Immature natural killer cell (primary cell): ENCODE data around the gene MANBA. TPM values are rescaled to one million over a fixed set of nuclear protein-coding genes. Genes with fewer than 3 reads are reported as not detected.

Experiments used
- DNase-seq, 3 donors: peaks; one replicate each; pipeline ENCODE4 v3.0.0; 2022; ENCODE audit warnings: mixed read lengths in 1 of 3
- H3K27ac Mint-ChIP-seq, 6 donors: one replicate each; pipeline ENCODE4 v1.8.0; 2020; ENCODE audit warnings: mixed read lengths in 6 of 6, mild to moderate bottlenecking in 5 of 6, inconsistent platforms in 4 of 6, moderate library complexity in 3 of 6
- H3K27me3 Mint-ChIP-seq, 3 donors: one replicate each; pipeline ENCODE4 v1.8.0; 2020 to 2021; ENCODE audit warnings: low read depth in 3 of 3, mild to moderate bottlenecking in 3 of 3, mixed read lengths in 3 of 3, moderate library complexity in 3 of 3, inconsistent platforms in 1 of 3
- H3K36me3 Mint-ChIP-seq, 3 donors: one replicate each; pipeline ENCODE4 v1.8.0; 2020; ENCODE audit warnings: mixed read lengths in 3 of 3, inconsistent platforms in 2 of 3, mild to moderate bottlenecking in 2 of 3
- H3K4me1 Mint-ChIP-seq, 2 donors: one replicate each; pipeline ENCODE4 v1.8.0; 2020; ENCODE audit warnings: inconsistent platforms in 2 of 2, mild to moderate bottlenecking in 2 of 2, mixed read lengths in 2 of 2, moderate library complexity in 1 of 2
- H3K4me3 Mint-ChIP-seq, 5 donors: one replicate each; pipeline ENCODE4 v1.8.0; 2020; ENCODE audit warnings: mild to moderate bottlenecking in 5 of 5, mixed read lengths in 5 of 5, inconsistent platforms in 3 of 5, moderate library complexity in 3 of 5
- H3K9me3 Mint-ChIP-seq, 6 donors: one replicate each; pipeline ENCODE4 v1.8.0; 2020; ENCODE audit warnings: mild to moderate bottlenecking in 6 of 6, mixed read lengths in 6 of 6, inconsistent platforms in 4 of 6, moderate library complexity in 3 of 6
- polyA plus RNA-seq, 3 donors: library from polyadenylated mRNA; unstranded; fragments of 300-500 nt; fragmentation: Illumina TruSeq; gene quantifications; one replicate each; pipeline ENCODE4 v1.2.3, GENCODE V29; 2021

Gene MANBA
- polyA plus RNA-seq, 3 donors from 2014 or later, result 17.7 to 26.2 (median 18.3) TPM

- Mint-ChIP-seq H3K27me3 (peaks cover 5 to 19% (median 13%) of the 10 kb centered on the region in 3 donors), H3K9me3 (no peaks in the 10 kb centered on the region), H3K27ac (peak overlapping the region; percentile 91 to 98 (median 96)), H3K4me3 (peak overlapping the region; percentile 84 to 91 (median 87)), H3K36me3 (peaks cover 21 to 52% (median 44%) of the 10 kb centered on the region in 3 donors), H3K4me1 (peaks cover 64% of the 10 kb centered on the region in 2 donors)
- peak; percentile 69 to 76 (median 74) for DNase-seq
Observed at GRCh38 chr4:102612824-102613366, 147.9 kb downstream of the MANBA start.

- peaks cover 64% of the 10 kb centered on the region in 2 donors for H3K4me1 Mint-ChIP-seq
- H3K9me3 Mint-ChIP-seq, result no peaks in the 10 kb centered on the region
- peak overlapping the region; percentile 91 to 98 (median 96) for H3K27ac Mint-ChIP-seq
- peaks cover 5 to 21% (median 13%) of the 10 kb centered on the region in 3 donors for H3K27me3 Mint-ChIP-seq
- peak overlapping the region; percentile 84 to 91 (median 87) for H3K4me3 Mint-ChIP-seq
- DNase-seq, result no peak
- H3K36me3 Mint-ChIP-seq, result peaks cover 21 to 57% (median 42%) of the 10 kb centered on the region in 3 donors
Observed at GRCh38 chr4:102612210-102612609, 148.6 kb downstream of the MANBA start.

GRCh38 chr4:102610476-102610875 lies 150.3 kb downstream of the MANBA start:
- Mint-ChIP-seq H3K4me3 (no peak overlapping the region), H3K27ac (peak overlapping the region; percentile 77 to 98 (median 94)), H3K4me1 (peaks cover 62 to 68% of the 10 kb centered on the region in 2 donors)

GRCh38 chr4:102610007-102610406 lies 150.8 kb downstream of the MANBA start:
- Mint-ChIP-seq H3K4me3 (no peak overlapping the region), H3K36me3 (peaks cover 16 to 57% (median 42%) of the 10 kb centered on the region in 3 donors), H3K27me3 (peaks cover 5 to 21% (median 13%) of the 10 kb centered on the region in 3 donors), H3K27ac (peak overlapping the region; percentile 30 to 98 (median 76)), H3K9me3 (no peaks in the 10 kb centered on the region), H3K4me1 (peaks cover 57 to 64% of the 10 kb centered on the region in 2 donors)
- no peak for DNase-seq

More at GRCh38 chr4:102610476-102610875, 150.3 kb downstream of the MANBA start:
- Mint-ChIP-seq H3K36me3 (peaks cover 16 to 56% (median 46%) of the 10 kb centered on the region in 3 donors), H3K27me3 (peaks cover 5 to 21% (median 13%) of the 10 kb centered on the region in 3 donors), H3K9me3 (no peaks in the 10 kb centered on the region)
- DNase-seq, result no peak

- Mint-ChIP-seq H3K4me1 (peaks cover 42 to 53% of the 10 kb centered on the region in 2 donors), H3K36me3 (peaks cover 18 to 67% (median 37%) of the 10 kb centered on the region in 3 donors), H3K27me3 (peaks cover under 1 to 8% (median 6%) of the 10 kb centered on the region in 3 donors), H3K9me3 (no peaks in the 10 kb centered on the region), H3K4me3 (no peak overlapping the region), H3K27ac (peak overlapping the region in 3 of 6 donors; percentile 4 to 25 (median 18))
- no peak for DNase-seq
Observed at GRCh38 chr4:102608190-102608589, 152.6 kb downstream of the MANBA start.

GRCh38 chr4:102606846-102607450 lies 153.8 kb downstream of the MANBA start:
- Mint-ChIP-seq H3K27ac (peak overlapping the region in 4 of 6 donors; percentile 15 to 55 (median 28)), H3K36me3 (peaks cover 16 to 67% (median 36%) of the 10 kb centered on the region in 3 donors), H3K27me3 (peaks cover 0 to 3% (median 0%) of the 10 kb centered on the region in 3 donors), H3K4me1 (peaks cover 30 to 41% of the 10 kb centered on the region in 2 donors), H3K4me3 (no peak overlapping the region), H3K9me3 (no peaks in the 10 kb centered on the region)
- no peak for DNase-seq

GRCh38 chr4:102606261-102606660 lies 154.5 kb downstream of the MANBA start:
- Mint-ChIP-seq H3K27me3 (peaks cover 0 to 3% (median 0%) of the 10 kb centered on the region in 3 donors), H3K9me3 (no peaks in the 10 kb centered on the region), H3K4me3 (no peak overlapping the region), H3K36me3 (peaks cover 18 to 65% (median 37%) of the 10 kb centered on the region in 3 donors), H3K27ac (peak overlapping the region in 2 of 6 donors; percentile 40 to 70), H3K4me1 (peaks cover 23 to 34% of the 10 kb centered on the region in 2 donors)
- DNase-seq, result no peak

- Mint-ChIP-seq H3K4me3 (no peak overlapping the region), H3K36me3 (peaks cover 19 to 59% (median 38%) of the 10 kb centered on the region in 3 donors), H3K4me1 (peaks cover 10 to 16% of the 10 kb centered on the region in 2 donors)
Observed at GRCh38 chr4:102604222-102604940, 156.4 kb downstream of the MANBA start.

GRCh38 chr4:102601586-102602227 lies 159.1 kb downstream of the MANBA start:
- Mint-ChIP-seq H3K4me3 (no peak overlapping the region), H3K27me3 (no peaks in the 10 kb centered on the region), H3K4me1 (peaks cover 20 to 29% of the 10 kb centered on the region in 2 donors), H3K9me3 (no peaks in the 10 kb centered on the region), H3K27ac (no peak overlapping the region), H3K36me3 (peaks cover 28 to 61% (median 54%) of the 10 kb centered on the region in 3 donors)
- DNase-seq, result no peak

More at GRCh38 chr4:102604222-102604940, 156.4 kb downstream of the MANBA start:
- no peak for DNase-seq
- Mint-ChIP-seq H3K27ac (peak overlapping the region in 2 of 6 donors; percentile 40 to 51), H3K27me3 (peaks cover 0 to 2% (median 0%) of the 10 kb centered on the region in 3 donors), H3K9me3 (no peaks in the 10 kb centered on the region)

GRCh38 chr4:102600689-102601088 lies 160.1 kb downstream of the MANBA start:
- Mint-ChIP-seq H3K27ac (peak overlapping the region in 5 of 6 donors; percentile 2 to 65 (median 29)), H3K9me3 (no peaks in the 10 kb centered on the region), H3K27me3 (no peaks in the 10 kb centered on the region), H3K36me3 (peaks cover 37 to 64% (median 60%) of the 10 kb centered on the region in 3 donors), H3K4me3 (no peak overlapping the region), H3K4me1 (peaks cover 20 to 28% of the 10 kb centered on the region in 2 donors)
- no peak for DNase-seq

GRCh38 chr4:102599886-102600285 lies 160.9 kb downstream of the MANBA start:
- no peak for DNase-seq
- Mint-ChIP-seq H3K9me3 (no peaks in the 10 kb centered on the region), H3K27me3 (no peaks in the 10 kb centered on the region), H3K27ac (peak overlapping the region in 3 of 6 donors; percentile 27 to 65 (median 49)), H3K36me3 (peaks cover 37 to 67% (median 60%) of the 10 kb centered on the region in 3 donors), H3K4me3 (no peak overlapping the region), H3K4me1 (peaks cover 20 to 26% of the 10 kb centered on the region in 2 donors)

GRCh38 chr4:102599455-102599854 lies 161.3 kb downstream of the MANBA start:
- DNase-seq, result no peak
- Mint-ChIP-seq H3K4me1 (peaks cover 21 to 27% of the 10 kb centered on the region in 2 donors), H3K27ac (peak overlapping the region in 3 of 6 donors; percentile 3 to 55 (median 28)), H3K4me3 (no peak overlapping the region), H3K9me3 (no peaks in the 10 kb centered on the region), H3K36me3 (peaks cover 37 to 64% (median 60%) of the 10 kb centered on the region in 3 donors), H3K27me3 (no peaks in the 10 kb centered on the region)

- no peak for DNase-seq
- Mint-ChIP-seq H3K27ac (peak overlapping the region; percentile 19 to 83 (median 70)), H3K9me3 (no peaks in the 10 kb centered on the region), H3K4me3 (peak overlapping the region in 1 of 5 donors; percentile 7), H3K27me3 (no peaks in the 10 kb centered on the region), H3K4me1 (peaks cover 22 to 32% of the 10 kb centered on the region in 2 donors), H3K36me3 (peaks cover 37 to 61% (median 56%) of the 10 kb centered on the region in 3 donors)
Observed at GRCh38 chr4:102598762-102599374, 161.9 kb downstream of the MANBA start.
